SK-N-SH treated with all-trans-retinoic acid at 6 μM for 48 hours (cell line): ENCODE results near the gene MTUS2.

Source experiments
- ATAC-seq: fragments of 200-7000 bp; cut with Tn5 transposase; 3 replicates; pipeline ENCODE4 v1.9.1; 2020; ENCODE audit warnings: mild to moderate bottlenecking, moderate library complexity
- ARNTL ChIP-seq: fragments of 450-650 bp; formaldehyde crosslinking; IDR thresholded peaks from 2 replicates; pipeline ENCODE4 v1.5.0; 2020; ENCODE audit warnings: low read depth, mild to moderate bottlenecking, moderate library complexity, borderline replicate concordance
- BACH2 ChIP-seq: fragments of 250-450 bp; sonication (Bioruptor Pico); IDR thresholded peaks from 2 replicates; pipeline ENCODE4 v1.9.0; 2021; ENCODE audit warnings: mild to moderate bottlenecking, borderline replicate concordance
- CREB5 ChIP-seq: fragments of 250-450 bp; sonication (Bioruptor Pico); IDR thresholded peaks from 2 replicates; pipeline ENCODE4 v1.5.1; 2020; ENCODE audit warnings: low read depth, mild to moderate bottlenecking, moderate library complexity
- CSDC2 ChIP-seq: fragments of 250-450 bp; sonication (Bioruptor Pico); IDR thresholded peaks from 2 replicates; pipeline ENCODE4 v1.5.0; 2020; ENCODE audit warnings: mild to moderate bottlenecking, moderate library complexity
- ESRRG ChIP-seq: fragments of 250-450 bp; sonication (Bioruptor Pico); IDR thresholded peaks from 2 replicates; pipeline ENCODE4 v1.6.1; 2021; ENCODE audit warnings: mild to moderate bottlenecking
- GLIS3 ChIP-seq: fragments of 250-450 bp; sonication (Bioruptor Pico); IDR thresholded peaks from 2 replicates; pipeline ENCODE4 v1.5.0; 2020; ENCODE audit warnings: mild to moderate bottlenecking, moderate library complexity
- ISL1 ChIP-seq: fragments of 250-450 bp; sonication (Bioruptor Pico); IDR thresholded peaks from 2 replicates; pipeline ENCODE4 v2.1.2; 2022; ENCODE audit warnings: mild to moderate bottlenecking, moderate library complexity
- OSR1 ChIP-seq: fragments of 250-450 bp; sonication (Bioruptor Pico); IDR thresholded peaks from 2 replicates; pipeline ENCODE4 v1.8.0; 2022; ENCODE audit warnings: moderate library complexity, mild to moderate bottlenecking, inconsistent platforms
- PATZ1 ChIP-seq: fragments of 250-450 bp; sonication (Bioruptor Pico); IDR thresholded peaks from 2 replicates; pipeline ENCODE4 v1.8.0; 2020; ENCODE audit warnings: mild to moderate bottlenecking, moderate library complexity, borderline replicate concordance
- POU6F1 ChIP-seq: fragments of 250-450 bp; sonication (Bioruptor Pico); IDR thresholded peaks from 2 replicates; pipeline ENCODE4 v1.8.0; 2021; ENCODE audit warnings: low read depth, mild to moderate bottlenecking, moderate library complexity, borderline replicate concordance
- PPARA ChIP-seq: fragments of 250-450 bp; sonication (Bioruptor Pico); IDR thresholded peaks from 2 replicates; pipeline ENCODE4 v1.5.0; 2020; ENCODE audit warnings: mild to moderate bottlenecking, borderline replicate concordance
- SNAI2 ChIP-seq: fragments of 250-450 bp; sonication (Bioruptor Pico); IDR thresholded peaks from 2 replicates; pipeline ENCODE4 v1.5.0; 2020; ENCODE audit warnings: mild to moderate bottlenecking, moderate library complexity
- TCF4 ChIP-seq: fragments of 250-450 bp; sonication (Bioruptor Pico); IDR thresholded peaks from 2 replicates; pipeline ENCODE4 v1.8.0; 2021; ENCODE audit warnings: mild to moderate bottlenecking, moderate library complexity, borderline replicate concordance
- TOX ChIP-seq: fragments of 250-450 bp; sonication (Bioruptor Pico); IDR thresholded peaks from 2 replicates; pipeline ENCODE4 v1.8.0; 2021; ENCODE audit warnings: mild to moderate bottlenecking, moderate library complexity, borderline replicate concordance
- TSHZ2 ChIP-seq: fragments of 250-450 bp; sonication (Bioruptor Pico); IDR thresholded peaks from 2 replicates; pipeline ENCODE4 v1.5.0; 2020; ENCODE audit warnings: mild to moderate bottlenecking, moderate library complexity
- ZC3H10 ChIP-seq: fragments of 250-450 bp; sonication (Bioruptor Pico); IDR thresholded peaks from 2 replicates; pipeline ENCODE4 v1.5.1; 2021; ENCODE audit warnings: mild to moderate bottlenecking, moderate library complexity
- ZFP3 ChIP-seq: fragments of 250-450 bp; sonication (Bioruptor Pico); IDR thresholded peaks from 2 replicates; pipeline ENCODE4 v1.5.0; 2020; ENCODE audit warnings: mild to moderate bottlenecking, moderate library complexity
- ZFP30 ChIP-seq: fragments of 450-650 bp; formaldehyde crosslinking; IDR thresholded peaks from 2 replicates; pipeline ENCODE4 v1.5.0; 2022; ENCODE audit warnings: mild to moderate bottlenecking, moderate library complexity
- ZNF565 ChIP-seq: fragments of 450-650 bp; formaldehyde crosslinking; conservative IDR thresholded peaks from 2 replicates; pipeline ENCODE4 v1.5.0; 2020; ENCODE audit warnings: low read depth, mild to moderate bottlenecking, moderate library complexity
- ZNF8 ChIP-seq: fragments of 450-650 bp; formaldehyde crosslinking; IDR thresholded peaks from 2 replicates; pipeline ENCODE4 v1.5.0; 2020; ENCODE audit warnings: mild to moderate bottlenecking, moderate library complexity
- TF ChIP-seq, protein P1 (sequence below): fragments of 250-450 bp; sonication (Bioruptor Pico); IDR thresholded peaks from 2 replicates; pipeline ENCODE4 v1.5.1; 2021; ENCODE audit warnings: mild to moderate bottlenecking, moderate library complexity

Gene MTUS2

DNA sequence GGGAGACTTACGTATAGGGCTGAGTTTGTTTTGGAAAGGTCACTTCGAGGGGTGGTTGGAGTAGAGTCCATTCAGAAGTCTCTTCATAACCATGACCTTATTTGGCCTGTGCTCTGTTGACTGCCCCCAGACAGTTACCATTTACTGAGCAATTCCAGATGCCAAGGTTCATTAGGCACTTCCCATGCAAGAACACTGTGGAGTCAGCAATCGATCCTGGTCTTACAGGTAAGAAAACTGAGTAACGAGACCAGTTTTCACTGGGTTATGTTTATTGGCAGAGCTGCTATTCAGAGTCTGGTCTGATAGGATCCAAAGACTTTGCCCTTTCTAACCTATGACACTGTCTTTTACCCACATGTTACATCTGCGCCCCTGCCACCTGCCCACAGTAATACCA is 134.7 kb downstream of the MTUS2 start (continued):
- no peak for TF ChIP-seq PATZ1
- TF ChIP-seq CREB5 (CRISPR knock-in tag) = no peak
- no peak for TF ChIP-seq ZNF8 (CRISPR knock-in tag)
- no peak for TF ChIP-seq ZFP30 (CRISPR knock-in tag)
- no peak for TF ChIP-seq SNAI2 (CRISPR knock-in tag)

DNA sequence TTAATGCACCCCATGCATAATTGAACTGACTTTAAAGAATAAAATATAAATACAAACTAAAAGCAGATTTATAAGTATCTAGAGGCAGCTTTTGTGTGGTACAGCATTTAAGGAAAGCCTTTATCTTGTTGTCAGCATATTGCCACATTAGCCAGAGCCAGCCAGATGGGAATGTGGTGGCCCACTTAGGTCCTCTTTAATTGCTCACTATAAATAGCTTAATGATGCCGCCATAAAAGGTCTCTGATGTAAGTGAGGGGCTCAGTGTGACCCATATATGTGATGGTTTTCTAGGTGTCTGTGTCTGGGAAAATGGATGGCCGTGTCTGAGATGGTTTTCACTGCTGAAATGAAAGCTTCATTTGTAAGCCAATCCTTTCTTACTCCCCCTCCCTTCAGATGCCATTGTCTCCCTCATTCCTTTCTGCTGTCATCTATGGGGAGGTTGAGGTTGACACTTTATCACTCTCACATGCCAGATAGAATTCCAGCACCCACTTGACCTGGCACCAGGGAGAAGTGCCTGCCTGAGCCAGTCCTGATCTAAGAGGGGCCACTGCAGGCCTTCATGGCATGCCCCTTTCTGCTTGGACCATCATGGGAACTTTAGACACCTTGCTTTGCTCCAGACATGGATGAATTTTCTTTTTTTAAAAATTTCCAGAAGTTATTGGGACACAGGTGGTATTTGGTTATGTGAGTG is 135.3 kb downstream of the MTUS2 start:
- TF ChIP-seq, protein P1, sequence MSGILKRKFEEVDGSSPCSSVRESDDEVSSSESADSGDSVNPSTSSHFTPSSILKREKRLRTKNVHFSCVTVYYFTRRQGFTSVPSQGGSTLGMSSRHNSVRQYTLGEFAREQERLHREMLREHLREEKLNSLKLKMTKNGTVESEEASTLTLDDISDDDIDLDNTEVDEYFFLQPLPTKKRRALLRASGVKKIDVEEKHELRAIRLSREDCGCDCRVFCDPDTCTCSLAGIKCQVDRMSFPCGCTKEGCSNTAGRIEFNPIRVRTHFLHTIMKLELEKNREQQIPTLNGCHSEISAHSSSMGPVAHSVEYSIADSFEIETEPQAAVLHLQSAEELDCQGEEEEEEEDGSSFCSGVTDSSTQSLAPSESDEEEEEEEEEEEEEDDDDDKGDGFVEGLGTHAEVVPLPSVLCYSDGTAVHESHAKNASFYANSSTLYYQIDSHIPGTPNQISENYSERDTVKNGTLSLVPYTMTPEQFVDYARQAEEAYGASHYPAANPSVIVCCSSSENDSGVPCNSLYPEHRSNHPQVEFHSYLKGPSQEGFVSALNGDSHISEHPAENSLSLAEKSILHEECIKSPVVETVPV (CRISPR knock-in tag) = no peak
- TF ChIP-seq ESRRG (no peak), OSR1 (CRISPR knock-in tag) (no peak), ARNTL (CRISPR knock-in tag) (no peak), ZC3H10 (CRISPR knock-in tag) (no peak), PATZ1 (no peak), GLIS3 (CRISPR knock-in tag) (no peak), ZNF8 (CRISPR knock-in tag) (no peak), TOX (no peak), TCF4 (CRISPR knock-in tag) (no peak), POU6F1 (CRISPR knock-in tag) (no peak), ISL1 (CRISPR knock-in tag) (no peak), ZNF565 (CRISPR knock-in tag) (no peak), TSHZ2 (CRISPR knock-in tag) (no peak), CSDC2 (CRISPR knock-in tag) (no peak), BACH2 (no peak), PPARA (no peak), ZFP3 (no peak)
- ATAC-seq = no peak
